Measurements from ENCODE around the gene ABCD1.
A peak's percentile ranks its signal among the peaks of the same experiment; 100 is the strongest.

ABCD1 gene

GRCh38 chrX:153770601-153771414 lies 46.2 kb downstream of the ABCD1 start:
- Histone ChIP-seq H3K27me3 (replicated peaks; ENCODE audit: control insufficient read depth, insufficient read depth, low read length) (no peaks in the 10 kb centered on the region), H3K36me3 (ENCODE audit: control insufficient read depth, insufficient read depth, low read length) (no peaks in the 10 kb centered on the region), H3K4me3 (replicated peaks; ENCODE audit: low read depth, low read length) (no peak overlapping the region)
- no peak for DNase-seq (ENCODE audit: extremely low read depth, insufficient read length)
- TF ChIP-seq, protein P1, sequence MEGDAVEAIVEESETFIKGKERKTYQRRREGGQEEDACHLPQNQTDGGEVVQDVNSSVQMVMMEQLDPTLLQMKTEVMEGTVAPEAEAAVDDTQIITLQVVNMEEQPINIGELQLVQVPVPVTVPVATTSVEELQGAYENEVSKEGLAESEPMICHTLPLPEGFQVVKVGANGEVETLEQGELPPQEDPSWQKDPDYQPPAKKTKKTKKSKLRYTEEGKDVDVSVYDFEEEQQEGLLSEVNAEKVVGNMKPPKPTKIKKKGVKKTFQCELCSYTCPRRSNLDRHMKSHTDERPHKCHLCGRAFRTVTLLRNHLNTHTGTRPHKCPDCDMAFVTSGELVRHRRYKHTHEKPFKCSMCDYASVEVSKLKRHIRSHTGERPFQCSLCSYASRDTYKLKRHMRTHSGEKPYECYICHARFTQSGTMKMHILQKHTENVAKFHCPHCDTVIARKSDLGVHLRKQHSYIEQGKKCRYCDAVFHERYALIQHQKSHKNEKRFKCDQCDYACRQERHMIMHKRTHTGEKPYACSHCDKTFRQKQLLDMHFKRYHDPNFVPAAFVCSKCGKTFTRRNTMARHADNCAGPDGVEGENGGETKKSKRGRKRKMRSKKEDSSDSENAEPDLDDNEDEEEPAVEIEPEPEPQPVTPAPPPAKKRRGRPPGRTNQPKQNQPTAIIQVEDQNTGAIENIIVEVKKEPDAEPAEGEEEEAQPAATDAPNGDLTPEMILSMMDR (IDR thresholded peaks at IDR 0.05; ENCODE audit: insufficient read depth, low read length, poor library complexity, severe bottlenecking) = no peak

- TF ChIP-seq, protein P1 (IDR thresholded peaks at IDR 0.05; ENCODE audit: insufficient read depth, low read length, poor library complexity, severe bottlenecking) = no peak
- no peaks in the 10 kb centered on the region for H3K36me3 ChIP-seq (ENCODE audit: control insufficient read depth, insufficient read depth, low read length)
- peak; percentile 4 for DNase-seq (ENCODE audit: extremely low read depth, insufficient read length)
- H3K27me3 ChIP-seq (replicated peaks; ENCODE audit: control insufficient read depth, insufficient read depth, low read length) = no peaks in the 10 kb centered on the region
- H3K4me3 ChIP-seq (replicated peaks; ENCODE audit: low read depth, low read length) = no peak overlapping the region
Measured at GRCh38 chrX:153771415-153772315, 47.0 kb downstream of the ABCD1 start.

GRCh38 chrX:153772316-153773217 lies 47.9 kb downstream of the ABCD1 start:
- DNase-seq (ENCODE audit: extremely low read depth, insufficient read length) = no peak
- Histone ChIP-seq H3K4me3 (replicated peaks; ENCODE audit: low read depth, low read length) (no peak overlapping the region), H3K27me3 (replicated peaks; ENCODE audit: control insufficient read depth, insufficient read depth, low read length) (no peaks in the 10 kb centered on the region; the same call in 1 of the 2 replicates), H3K36me3 (ENCODE audit: control insufficient read depth, insufficient read depth, low read length) (no peaks in the 10 kb centered on the region)
- TF ChIP-seq, protein P1 (IDR thresholded peaks at IDR 0.05; ENCODE audit: insufficient read depth, low read length, poor library complexity, severe bottlenecking) = no peak

GRCh38 chrX:153773218-153773611 lies 48.6 kb downstream of the ABCD1 start:
- H3K27me3 ChIP-seq (replicated peaks; ENCODE audit: control insufficient read depth, insufficient read depth, low read length) = no peaks in the 10 kb centered on the region; the same call in 1 of the 2 replicates
- TF ChIP-seq, protein P1 (IDR thresholded peaks at IDR 0.05; ENCODE audit: insufficient read depth, low read length, poor library complexity, severe bottlenecking) = no peak
- H3K36me3 ChIP-seq (ENCODE audit: control insufficient read depth, insufficient read depth, low read length) = no peaks in the 10 kb centered on the region
- DNase-seq (ENCODE audit: extremely low read depth, insufficient read length) = no peak
- no peak overlapping the region for H3K4me3 ChIP-seq (replicated peaks; ENCODE audit: low read depth, low read length)
